Thyroid gland (tissue), 4 donors: ENCODE results near the gene DPP3.

Source experiments
- CTCF ChIP-seq, 6 experiments: fragments of 200-600 bp in 3 of 6; fragments of 450-650 bp in 3 of 6; sonication (generic) in 3 of 6; IDR thresholded peaks; one replicate each; pipeline ENCODE4 v1.5.1; 2016 to 2019; ENCODE audit warnings: antibody characterized with exemption in 6 of 6, mild to moderate bottlenecking in 2 of 6, inconsistent platforms in 1 of 6, moderate library complexity in 1 of 6
- POLR2A ChIP-seq, 2 donors: fragments of 450-650 bp; IDR thresholded peaks; one replicate each; pipeline ENCODE4 v1.6.1; 2017; ENCODE audit warnings: antibody characterized with exemption in 2 of 2, mild to moderate bottlenecking in 2 of 2, moderate library complexity in 1 of 2

- no peak for TF ChIP-seq CTCF (IDR thresholded peaks at IDR 0.05)
- TF ChIP-seq POLR2A (IDR thresholded peaks at IDR 0.05), result no peak
Measured at GRCh38 chr11:66555416-66555815, 75.2 kb downstream of the DPP3 start.
